AG09319 (cell line): ENCODE results near the gene UCKL1.

ENCODE experiments used
- DNase-seq: peaks from one replicate; pipeline ENCODE4 v3.0.0-alpha.2; 2010; ENCODE audit warnings: low read depth; ENCODE audit errors: extremely low read depth
- TF ChIP-seq, protein P1 (sequence below): IDR thresholded peaks from 2 replicates; pipeline ENCODE4 v1.5.1; 2011; ENCODE audit warnings: low read depth, mild to moderate bottlenecking, inconsistent platforms, low read length, moderate library complexity

UCKL1 gene

DNA sequence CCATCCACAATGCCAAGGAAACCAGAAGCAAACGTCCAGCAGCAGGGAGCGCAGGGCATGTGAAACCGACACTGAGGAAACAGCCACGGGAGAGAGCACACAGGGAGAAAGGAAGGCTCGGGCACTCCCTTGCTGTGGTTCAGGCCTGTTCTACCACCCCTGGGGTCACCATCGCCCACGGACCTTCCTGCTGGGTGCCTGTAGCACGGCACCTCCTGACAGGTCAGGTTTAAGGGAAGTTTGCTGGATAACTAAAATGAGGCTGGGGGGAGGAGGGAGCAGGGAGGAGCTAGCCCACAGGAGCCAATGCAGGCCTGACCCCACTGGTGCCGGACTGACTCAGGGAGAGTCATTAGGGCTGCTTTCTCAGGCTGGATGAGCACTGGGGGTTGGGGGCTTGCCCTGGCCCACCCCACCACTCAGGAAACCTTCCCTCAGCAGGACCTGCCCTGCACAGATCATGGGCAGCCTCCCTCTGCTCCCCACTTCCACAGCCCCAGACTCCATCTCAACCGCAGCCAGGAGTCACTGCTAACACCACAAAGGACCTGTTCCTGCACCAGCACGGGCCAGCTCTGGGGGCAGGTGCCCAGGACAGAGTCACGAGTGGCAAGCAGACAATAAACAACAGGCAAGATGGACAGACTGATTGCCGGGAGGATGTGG is 2.3 kb downstream of the UCKL1 start:
- TF ChIP-seq, protein P1, sequence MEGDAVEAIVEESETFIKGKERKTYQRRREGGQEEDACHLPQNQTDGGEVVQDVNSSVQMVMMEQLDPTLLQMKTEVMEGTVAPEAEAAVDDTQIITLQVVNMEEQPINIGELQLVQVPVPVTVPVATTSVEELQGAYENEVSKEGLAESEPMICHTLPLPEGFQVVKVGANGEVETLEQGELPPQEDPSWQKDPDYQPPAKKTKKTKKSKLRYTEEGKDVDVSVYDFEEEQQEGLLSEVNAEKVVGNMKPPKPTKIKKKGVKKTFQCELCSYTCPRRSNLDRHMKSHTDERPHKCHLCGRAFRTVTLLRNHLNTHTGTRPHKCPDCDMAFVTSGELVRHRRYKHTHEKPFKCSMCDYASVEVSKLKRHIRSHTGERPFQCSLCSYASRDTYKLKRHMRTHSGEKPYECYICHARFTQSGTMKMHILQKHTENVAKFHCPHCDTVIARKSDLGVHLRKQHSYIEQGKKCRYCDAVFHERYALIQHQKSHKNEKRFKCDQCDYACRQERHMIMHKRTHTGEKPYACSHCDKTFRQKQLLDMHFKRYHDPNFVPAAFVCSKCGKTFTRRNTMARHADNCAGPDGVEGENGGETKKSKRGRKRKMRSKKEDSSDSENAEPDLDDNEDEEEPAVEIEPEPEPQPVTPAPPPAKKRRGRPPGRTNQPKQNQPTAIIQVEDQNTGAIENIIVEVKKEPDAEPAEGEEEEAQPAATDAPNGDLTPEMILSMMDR = no peak
- DNase-seq = no peak

DNA sequence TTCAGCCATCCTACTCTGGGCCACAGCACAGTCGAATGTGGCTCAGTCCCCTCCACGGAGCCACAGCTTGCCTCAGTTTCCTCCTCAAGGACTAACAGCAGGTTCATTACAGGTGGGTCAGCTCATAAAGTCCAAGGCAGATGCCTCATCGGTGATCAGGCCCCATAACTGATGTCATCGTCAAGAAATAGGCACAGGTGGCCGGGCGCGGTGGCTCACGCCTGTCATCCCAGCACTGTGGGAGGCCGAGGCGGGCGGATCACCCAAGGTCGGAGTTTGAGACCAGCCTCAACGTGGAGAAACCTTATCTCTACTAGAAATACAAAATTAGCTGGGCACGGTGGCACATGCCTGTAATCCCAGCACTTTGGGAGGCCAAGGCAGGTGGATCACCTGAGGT is 3.4 kb downstream of the UCKL1 start:
- TF ChIP-seq, protein P1 = no peak
- no peak for DNase-seq

DNA sequence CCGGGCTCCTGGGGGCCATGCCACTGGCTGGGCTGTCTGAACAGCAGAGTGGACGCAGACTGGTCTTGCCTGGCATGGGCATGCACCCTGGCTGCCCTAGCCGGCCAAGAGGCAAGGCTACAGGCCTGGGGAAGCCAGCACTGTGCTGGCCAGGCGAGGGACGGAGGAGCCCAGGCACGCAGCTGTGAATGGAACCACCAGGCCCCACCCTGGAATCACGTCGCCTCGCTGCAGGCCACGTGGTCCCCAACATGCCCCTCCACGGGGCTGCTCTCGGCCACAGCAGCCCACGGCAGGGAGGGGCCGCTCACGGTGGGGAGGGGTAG is 4.0 kb downstream of the UCKL1 start:
- no peak for DNase-seq
- TF ChIP-seq, protein P1 = no peak

DNA sequence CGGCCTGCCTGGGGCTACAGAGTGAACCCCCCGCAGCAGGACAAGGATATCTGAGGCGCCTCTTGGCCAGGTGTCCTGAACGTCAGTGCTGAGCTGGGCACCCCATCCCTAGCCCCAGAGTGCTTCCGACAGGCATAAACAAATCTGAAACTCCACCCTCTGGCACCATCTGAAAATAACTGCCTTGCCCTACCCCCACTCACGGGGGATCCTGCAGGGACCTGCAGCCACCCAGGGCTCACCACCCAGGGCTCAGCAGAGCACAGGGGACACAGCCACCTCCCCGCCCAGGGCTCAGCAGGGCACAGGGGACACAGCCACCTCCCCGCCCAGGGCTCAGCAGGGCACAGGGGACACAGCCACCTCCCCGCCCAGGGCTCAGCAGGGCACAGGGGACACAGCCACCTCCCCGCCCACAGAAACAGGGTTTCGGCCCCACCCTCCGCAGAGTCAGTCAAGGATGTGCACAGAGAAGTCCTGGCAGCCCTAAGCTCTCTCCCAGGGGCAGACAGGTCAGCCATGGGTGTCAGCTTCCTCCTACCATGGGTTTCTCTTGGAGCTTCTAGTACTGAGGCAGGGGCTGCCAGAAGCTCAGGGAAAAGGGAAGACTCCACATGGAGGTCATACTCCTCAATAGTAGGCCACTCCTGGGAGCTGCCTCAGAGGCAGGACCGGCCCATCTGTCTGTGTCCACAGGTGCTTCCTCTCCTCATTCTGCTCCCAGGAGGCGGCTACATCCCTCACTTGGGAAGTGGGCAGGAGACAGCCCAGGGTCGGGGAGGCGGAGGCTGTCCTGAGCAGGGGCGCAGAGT is 4.6 kb downstream of the UCKL1 start:
- no peak for DNase-seq

DNA sequence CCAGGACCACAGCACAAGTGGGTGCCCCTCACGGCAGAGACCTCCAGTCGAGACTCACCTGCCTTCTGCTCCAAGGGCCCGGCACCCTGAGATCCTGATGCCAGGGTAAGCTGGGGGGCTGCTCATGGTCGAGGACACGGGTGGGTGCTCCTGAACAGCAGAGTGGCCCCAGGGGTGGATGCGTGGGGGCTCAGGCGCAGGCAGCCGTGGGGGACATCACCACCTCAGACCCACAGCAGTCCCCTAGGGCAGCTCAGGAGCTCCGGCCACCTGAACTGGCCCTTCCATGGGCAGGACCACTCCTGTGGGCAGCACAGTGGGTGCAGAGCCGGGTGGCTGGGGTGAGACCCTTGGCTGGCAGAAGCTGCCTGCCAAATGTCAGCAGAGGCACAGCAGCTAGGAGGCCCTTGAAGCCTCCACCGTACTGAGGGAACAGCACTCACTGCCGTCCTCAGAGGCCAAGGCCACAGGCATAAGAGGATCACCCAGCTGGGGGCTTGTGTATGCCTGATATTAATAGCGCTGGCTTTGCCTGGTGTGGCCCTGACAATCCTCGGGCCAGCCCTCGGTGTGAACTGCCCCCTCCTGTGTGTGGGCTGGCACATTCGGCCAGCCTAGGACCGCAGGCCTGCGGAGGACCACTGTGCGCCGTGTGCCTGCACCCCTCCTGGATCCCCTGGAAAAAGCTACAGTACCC is 5.4 kb downstream of the UCKL1 start:
- TF ChIP-seq, protein P1 = no peak
- DNase-seq = no peak

More for the DNA sequence above, 4.6 kb downstream of the UCKL1 start:
- TF ChIP-seq, protein P1 = no peak

DNA sequence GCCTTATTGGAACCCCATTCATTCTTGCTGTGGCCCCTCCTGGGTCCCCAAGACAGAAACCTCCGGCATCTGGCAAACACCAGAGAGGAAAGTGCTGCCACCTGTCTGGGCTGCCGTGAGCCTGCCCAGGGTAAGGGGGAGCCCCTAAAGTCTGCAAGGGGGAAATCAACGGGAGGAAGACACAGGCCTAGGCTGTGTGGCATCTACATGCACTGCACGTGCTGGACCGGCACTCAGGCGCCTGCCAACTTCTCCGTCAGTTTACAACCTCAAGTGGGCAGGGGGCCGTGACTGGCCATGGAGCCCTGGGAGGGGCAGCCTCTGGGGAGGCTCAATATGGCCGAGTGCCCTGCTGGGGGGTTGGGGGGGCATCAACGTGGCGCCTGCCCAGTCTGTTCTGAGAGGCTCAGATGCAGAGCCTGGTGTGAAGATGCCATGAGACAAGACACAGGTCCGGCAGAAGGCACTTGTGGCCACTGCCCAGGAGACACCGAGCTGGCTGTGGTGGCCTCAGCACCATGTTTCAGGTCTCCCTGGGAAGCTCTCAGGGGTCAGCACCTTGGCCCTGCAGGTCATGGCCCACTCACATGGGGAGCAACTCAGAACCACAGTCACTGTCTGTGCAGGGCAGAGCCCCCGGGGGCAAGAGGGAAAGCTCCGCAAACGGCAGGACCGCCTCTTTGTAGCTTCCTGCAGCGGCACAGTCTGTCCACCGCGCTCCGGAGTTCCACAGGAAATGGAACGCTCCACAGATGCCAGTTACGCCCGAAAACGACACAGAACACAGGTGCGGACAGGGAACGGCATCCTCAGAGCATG is 8.4 kb downstream of the UCKL1 start:
- TF ChIP-seq, protein P1 = no peak
- no peak for DNase-seq
